ENCODE results near the gene EPHA4.

- TF ChIP-seq CTCF (IDR thresholded peaks at IDR 0.05) (no peak), POLR2AphosphoS5 (IDR thresholded peaks at IDR 0.05; ENCODE audit: low read depth, low read length) (no peak), REST (IDR thresholded peaks at IDR 0.05; ENCODE audit: insufficient read depth in 1 of 2, low read depth in 2 of 2, low read length in 1 of 2) (no peak), SIN3A (IDR thresholded peaks at IDR 0.05; ENCODE audit: borderline replicate concordance, insufficient read depth, low read depth, low read length) (no peak)
Measured at GRCh38 chr2:221410487-221410886, 161.6 kb downstream of the EPHA4 start.

All from Panc1 (cell line).